SK-N-SH (cell line): Measurements from ENCODE around the gene CACNG7.

ENCODE experiments used
- CTCF ChIP-seq: fragments of 200-600 bp; sonication (generic); IDR thresholded peaks from 2 replicates; pipeline ENCODE4 v1.6.1; 2017; ENCODE audit warnings: antibody characterized with exemption, mild to moderate bottlenecking, moderate library complexity
- MAX ChIP-seq: IDR thresholded peaks from 2 replicates; pipeline ENCODE4 v1.4.0; 2012; ENCODE audit warnings: low read depth
- TCF12 ChIP-seq: IDR thresholded peaks from 2 replicates; pipeline ENCODE4 v1.4.0; 2012
- USF2 ChIP-seq: fragments of 150-350 bp; IDR thresholded peaks from 2 replicates; pipeline ENCODE4 v1.6.1; 2017; ENCODE audit warnings: antibody characterized with exemption, low read length, low read depth, borderline replicate concordance

- no peak for TF ChIP-seq CTCF
- no peak for TF ChIP-seq TCF12
- TF ChIP-seq MAX: no peak
- no peak for TF ChIP-seq USF2
These were observed 40.8 kb upstream of the CACNG7 start for GRCh38 chr19:53868091-53868891.
